ENCODE data around the gene DUS1L. TPM values are rescaled to one million over a fixed set of nuclear protein-coding genes. Genes with fewer than 3 reads are reported as not detected.
A peak's percentile ranks its signal among the peaks of the same experiment; 100 is the strongest.

DUS1L gene
- total and polyA plus RNA-seq, 7 donors = 72.6 to 170 (median 117) TPM

GRCh38 chr17:82081546-82081945 lies 15.9 kb upstream of the DUS1L start:
- no peak overlapping the region for H3K27ac ChIP-seq
- H3K4me1 ChIP-seq = no peaks in the 10 kb centered on the region
- H3K4me3 ChIP-seq = no peak overlapping the region
- no peaks in the 10 kb centered on the region for H3K9me3 ChIP-seq
- WGBS, 3 donors = 89 to 93% (median 90%) methylated on average over 17 to 20 of the region's 20 CpGs
- intact Hi-C loops (cut with DNase I) = no loop called here
- H3K36me3 ChIP-seq (ENCODE audit: insufficient read depth in 1 of 2, low read depth in 1 of 2) = peaks cover 7 to 77% of the 10 kb centered on the region in 2 donors
- no peak for ATAC-seq
- H3K27me3 ChIP-seq (ENCODE audit: insufficient read depth in 3 of 3, low read length in 2 of 3) = no peaks in the 10 kb centered on the region
- DNase-seq = peak in 1 of 2 donors; percentile 35
- TF ChIP-seq CTCF (IDR thresholded peaks at IDR 0.05) = no peak

GRCh38 chr17:82080789-82081464 lies 15.3 kb upstream of the DUS1L start:
- ATAC-seq = no peak
- H3K36me3 ChIP-seq (ENCODE audit: insufficient read depth in 1 of 2, low read depth in 1 of 2) = peaks cover 3 to 71% of the 10 kb centered on the region in 2 donors
- H3K27ac ChIP-seq = no peak overlapping the region
- H3K27me3 ChIP-seq (ENCODE audit: insufficient read depth in 3 of 3, low read length in 2 of 3) = no peaks in the 10 kb centered on the region
- peak in 1 of 2 donors; percentile 51 for DNase-seq
- intact Hi-C loops (cut with DNase I) = no loop called here
- H3K4me1 ChIP-seq = no peaks in the 10 kb centered on the region
- no peaks in the 10 kb centered on the region for H3K9me3 ChIP-seq
- WGBS, 3 donors = 93 to 94% (median 94%) methylated on average over 43 to 44 of the region's 44 CpGs
- no peak overlapping the region for H3K4me3 ChIP-seq
- TF ChIP-seq CTCF (IDR thresholded peaks at IDR 0.05) = no peak

GRCh38 chr17:82080048-82080788 lies 14.6 kb upstream of the DUS1L start:
- WGBS, 3 donors = 87 to 91% (median 89%) methylated on average over 34 to 36 of the region's 36 CpGs
- H3K27me3 ChIP-seq (ENCODE audit: insufficient read depth in 3 of 3, low read length in 2 of 3) = no peaks in the 10 kb centered on the region
- no peak overlapping the region for H3K27ac ChIP-seq
- no peaks in the 10 kb centered on the region for H3K4me1 ChIP-seq
- H3K9me3 ChIP-seq = no peaks in the 10 kb centered on the region
- ATAC-seq (no peak), DNase-seq (peak in 1 of 2 donors; percentile 52)
- H3K36me3 ChIP-seq (ENCODE audit: insufficient read depth in 1 of 2, low read depth in 1 of 2) = peaks cover 3 to 64% of the 10 kb centered on the region in 2 donors
- intact Hi-C loops (cut with DNase I) = no loop called here
- TF ChIP-seq CTCF (IDR thresholded peaks at IDR 0.05) = no peak
- H3K4me3 ChIP-seq = no peak overlapping the region

DNA sequence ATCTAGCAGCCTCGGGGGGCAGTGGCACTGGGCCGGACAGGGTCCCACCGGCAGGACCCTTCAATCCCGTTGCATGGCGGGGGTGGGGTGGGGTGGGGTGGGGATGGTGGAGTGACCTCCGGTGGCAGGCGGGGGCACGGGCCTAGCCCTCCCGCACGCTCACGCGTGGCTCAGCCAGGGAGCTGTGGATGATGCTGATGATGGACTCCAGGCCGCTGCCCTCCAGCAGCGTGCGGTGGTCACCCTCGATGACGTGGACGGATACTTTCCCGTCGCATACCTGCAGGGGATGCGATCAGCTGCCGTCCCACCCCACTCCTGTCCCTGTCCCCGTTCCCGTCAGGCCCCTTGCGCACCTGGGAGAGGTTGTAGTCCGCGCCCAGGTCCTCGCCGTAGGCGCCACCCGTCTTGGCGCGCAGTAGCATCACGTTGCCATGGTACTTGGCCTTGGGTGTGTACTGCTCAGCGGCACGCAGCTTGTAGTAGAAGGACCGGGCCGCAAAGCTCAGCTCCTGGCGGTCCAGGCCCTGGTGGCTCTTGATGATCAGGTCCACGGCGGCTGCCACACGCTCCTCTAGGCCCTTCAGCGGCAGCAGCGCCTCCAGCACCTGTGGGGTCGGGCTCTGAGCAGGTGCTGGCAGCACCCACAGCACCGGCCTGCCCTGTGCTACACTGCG lies 13.5 kb upstream of the DUS1L start:
- ATAC-seq = no peak
- no peaks in the 10 kb centered on the region for H3K27me3 ChIP-seq (ENCODE audit: insufficient read depth in 3 of 3, low read length in 2 of 3)
- TF ChIP-seq CTCF (IDR thresholded peaks at IDR 0.05) = no peak
- H3K9me3 ChIP-seq = no peaks in the 10 kb centered on the region
- intact Hi-C loops (cut with DNase I) = no loop called here
- H3K36me3 ChIP-seq (ENCODE audit: insufficient read depth in 1 of 2, low read depth in 1 of 2) = peaks cover 0 to 53% of the 10 kb centered on the region in 2 donors
- H3K27ac ChIP-seq = no peak overlapping the region
- peak in 1 of 2 donors; percentile 39 for DNase-seq
- 92% methylated on average over 45 to 47 of the region's 47 CpGs for WGBS, 3 donors
- H3K4me3 ChIP-seq = no peak overlapping the region
- H3K4me1 ChIP-seq = no peaks in the 10 kb centered on the region

Data from psoas muscle (tissue), 8 donors.